HCT116 (cell line): ENCODE measurements around the gene DPH5. TPM values are rescaled to one million over a fixed set of nuclear protein-coding genes. Genes with fewer than 3 reads are reported as not detected.

ENCODE experiments used
- ATAC-seq: fragments of 200-7000 bp; cut with Tn5 transposase; 2 replicates; pipeline ENCODE4 v1.9.1; 2020; ENCODE audit warnings: mild to moderate bottlenecking, moderate library complexity
- BruUV-seq: library from RNA; stranded (reverse); fragments of 400-500 nt; replicated peaks from 2 replicates; lab custom pipeline; 2021; lab: Mats Ljungman, UMichigan
- CTCF ChIA-PET: fragments of 300-600 bp; sonication (Branson Sonifier 250); formaldehyde crosslinking; loops from one replicate; lab custom pipeline; 2021; ENCODE audit warnings: antibody characterized with exemption; lab: Charles Lee
- POLR2A ChIA-PET: fragments of 300-600, 350-600 bp; sonication (Branson Sonifier 250); formaldehyde crosslinking; loops from one replicate; lab custom pipeline; 2021; ENCODE audit warnings: antibody characterized with exemption; lab: Charles Lee
- RAD21 ChIA-PET, 2 experiments: fragments of 300-600 bp; sonication (Branson Sonifier 250); formaldehyde crosslinking; loops; one replicate each; lab custom pipeline; 2023; ENCODE audit warnings: low total read pairs in 2 of 2; ENCODE audit not compliant: uncharacterized antibody in 2 of 2, unreplicated experiment in 2 of 2, low non-redundant PET in 1 of 2; lab: Charles Lee
- DNase-seq: peaks from one replicate; pipeline ENCODE4 v3.0.0-alpha.2; 2010; ENCODE audit warnings: low read depth, low spot score
- H2AFZ ChIP-seq: fragments of 200-600 bp; shearing (Covaris generic), sonication (generic); 2 replicates; pipeline ENCODE4 v1.6.1; 2017; ENCODE audit warnings: low read depth, mixed run types, mixed read lengths, antibody characterized with exemption, low read length; ENCODE audit not compliant: poor library complexity, severe bottlenecking
- H3K27ac ChIP-seq: 2 replicates; pipeline ENCODE4 v1.5.1; 2012; ENCODE audit warnings: low read depth, low read length
- H3K27me3 ChIP-seq: fragments of 200-600 bp; sonication (generic); 2 replicates; pipeline ENCODE4 v1.6.1; 2016; ENCODE audit warnings: mixed run types, low read length, mixed read lengths; ENCODE audit not compliant: insufficient read depth
- H3K36me3 ChIP-seq, 2 experiments: fragments of 200-500 bp in 1 of 2; fragments of 200-600 bp in 1 of 2; sonication (Bioruptor generic) in 1 of 2; sonication (generic) in 1 of 2; 2 replicates each; pipeline versions ENCODE4 v1.5.1 to v1.6.1; 2014 to 2016; ENCODE audit warnings: low read length in 2 of 2, inconsistent platforms in 1 of 2, mixed read lengths in 1 of 2, mixed run types in 1 of 2; ENCODE audit not compliant: insufficient read depth in 2 of 2, control insufficient read depth in 1 of 2
- H3K4me1 ChIP-seq, 2 experiments: fragments of 200-600 bp in 1 of 2; sonication (generic) in 1 of 2; 2 replicates each; pipeline versions ENCODE4 v1.5.1 to v1.6.1; 2012 to 2017; ENCODE audit warnings: low read length in 2 of 2, inconsistent platforms in 1 of 2, mild to moderate bottlenecking in 1 of 2, mixed read lengths in 1 of 2, mixed run types in 1 of 2, moderate library complexity in 1 of 2; ENCODE audit not compliant: insufficient read depth in 2 of 2, control insufficient read depth in 1 of 2
- H3K4me2 ChIP-seq: fragments of 200-600 bp; sonication (generic); 2 replicates; pipeline ENCODE4 v1.6.1; 2017; ENCODE audit warnings: mixed run types, low read length, mixed read lengths
- H3K4me3 ChIP-seq, 2 experiments: fragments of 200-600 bp in 1 of 2; sonication (generic) in 1 of 2; replicated peaks in 1 of 2; 2 replicates each; pipeline ENCODE4 v1.5.1; 2011 to 2016; ENCODE audit warnings: low read length in 2 of 2, control low read depth in 1 of 2, low read depth in 1 of 2, mild to moderate bottlenecking in 1 of 2, mixed read lengths in 1 of 2, mixed run types in 1 of 2
- H3K79me2 ChIP-seq: fragments of 200-600 bp; sonication (generic); 2 replicates; pipeline ENCODE4 v1.6.1; 2017; ENCODE audit warnings: mild to moderate bottlenecking, mixed run types, low read length, moderate library complexity, mixed read lengths; ENCODE audit not compliant: insufficient read depth
- H3K9ac ChIP-seq: fragments of 200-600 bp; sonication (generic); 2 replicates; pipeline ENCODE4 v1.6.1; 2016; ENCODE audit warnings: low read length, mixed read lengths
- H3K9me2 ChIP-seq: fragments of 200-600 bp; sonication (generic), shearing (Covaris generic); 2 replicates; pipeline ENCODE4 v1.6.1; 2017; ENCODE audit warnings: mixed run types, mild to moderate bottlenecking, moderate library complexity; ENCODE audit not compliant: insufficient read depth
- H3K9me3 ChIP-seq, 2 experiments: fragments of 200-500 bp in 1 of 2; fragments of 200-600 bp in 1 of 2; sonication (Bioruptor generic) in 1 of 2; sonication (generic) in 1 of 2; 2 replicates each; pipeline ENCODE4 v1.6.1; 2014 to 2017; ENCODE audit warnings: low read length in 2 of 2, mixed read lengths in 2 of 2, inconsistent platforms in 1 of 2, low read depth in 1 of 2, mild to moderate bottlenecking in 1 of 2, mixed run types in 1 of 2, moderate library complexity in 1 of 2; ENCODE audit not compliant: control insufficient read depth in 1 of 2, insufficient read depth in 1 of 2
- H4K20me1 ChIP-seq: fragments of 200-600 bp; sonication (generic), shearing (Covaris generic); 2 replicates; pipeline ENCODE4 v1.6.1; 2017; ENCODE audit warnings: mixed run types, mild to moderate bottlenecking, moderate library complexity; ENCODE audit not compliant: insufficient read depth
- CBX3 ChIP-seq: IDR thresholded peaks from 2 replicates; pipeline ENCODE4 v1.6.1; 2012; ENCODE audit warnings: low read depth
- EGR1 ChIP-seq: IDR thresholded peaks from 2 replicates; pipeline ENCODE4 v1.6.1; 2012; ENCODE audit warnings: low read depth
- ELF1 ChIP-seq: IDR thresholded peaks from 2 replicates; pipeline ENCODE4 v1.6.1; 2012; ENCODE audit warnings: low read depth, borderline replicate concordance
- EZH2phosphoT487 ChIP-seq: fragments of 200-600 bp; IDR thresholded peaks from 2 replicates; pipeline ENCODE4 v1.6.1; 2018; ENCODE audit warnings: antibody characterized with exemption, borderline replicate concordance
- FOSL1 ChIP-seq: IDR thresholded peaks from 2 replicates; pipeline ENCODE4 v1.6.1; 2012; ENCODE audit warnings: low read depth
- JUND ChIP-seq: IDR thresholded peaks from 2 replicates; pipeline ENCODE4 v1.6.1; 2012
- POLR2AphosphoS5 ChIP-seq: IDR thresholded peaks from 2 replicates; pipeline ENCODE4 v1.6.1; 2011; ENCODE audit warnings: mild to moderate bottlenecking, low read depth, low read length, moderate library complexity
- RAD21 ChIP-seq: IDR thresholded peaks from 2 replicates; pipeline ENCODE4 v1.6.1; 2012; ENCODE audit warnings: low read depth, mild to moderate bottlenecking
- SP1 ChIP-seq: IDR thresholded peaks from 2 replicates; pipeline ENCODE4 v1.6.1; 2012; ENCODE audit warnings: low read depth
- TCF7L2 ChIP-seq: IDR thresholded peaks from 2 replicates; pipeline ENCODE4 v1.7.0; 2011; ENCODE audit warnings: borderline replicate concordance, inconsistent platforms; ENCODE audit not compliant: insufficient read depth, insufficient read length; ENCODE audit errors: extremely low read depth
- YY1 ChIP-seq: IDR thresholded peaks from 2 replicates; pipeline ENCODE4 v1.6.1; 2011; ENCODE audit warnings: low read length, low read depth, moderate library complexity, mild to moderate bottlenecking; ENCODE audit not compliant: insufficient replicate concordance; ENCODE audit errors: extremely low read depth
- ZFX ChIP-seq: fragments of 450-650 bp; IDR thresholded peaks from 2 replicates; pipeline ENCODE4 v1.6.1; 2017
- ZNF274 ChIP-seq: fragments of 200-500 bp; sonication (Bioruptor generic); IDR thresholded peaks from 2 replicates; pipeline ENCODE4 v1.6.1; 2014; ENCODE audit warnings: mild to moderate bottlenecking, low read depth, low read length, inconsistent platforms
- intact Hi-C: fragments of 100-400 bp; cut with micrococcal nuclease; formaldehyde crosslinking; loops from 2 replicates; pipeline ENCODE4 v1.10.0; 2022
- total RNA-seq: library from RNA; stranded (reverse); gene quantifications from one replicate; pipeline ENCODE4 v1.2.1, GENCODE V29; 2021; ENCODE audit not compliant: unreplicated experiment
- TF ChIP-seq, protein P1 (sequence below): IDR thresholded peaks from 2 replicates; pipeline ENCODE4 v1.6.1; 2012; ENCODE audit warnings: low read depth
- TF ChIP-seq, protein P2 (sequence below): IDR thresholded peaks from 2 replicates; pipeline ENCODE4 v1.6.1; 2012

The DPH5 gene
- total RNA-seq, 1 experiment from 2014 or later, result 55.8 TPM

GRCh38 chr1:101040666-101041065, 15.1 kb upstream of the DPH5 start:
- intact Hi-C loops, result no loop called here
- Histone ChIP-seq H3K4me3 (no peak overlapping the region), H3K36me3 (peaks cover 0 to 9% of the 10 kb centered on the region in 2 experiments; a peak in 1 of 4 replicates), H3K4me2 (no peak overlapping the region), H2AFZ (no peak overlapping the region), H3K27ac (no peak overlapping the region), H3K79me2 (peaks cover 21% of the 10 kb centered on the region), H3K9me2 (no peaks in the 10 kb centered on the region), H3K27me3 (no peaks in the 10 kb centered on the region), H4K20me1 (no peaks in the 10 kb centered on the region), H3K4me1 (no peaks in the 10 kb centered on the region; a peak in 1 of 4 replicates), H3K9ac (no peak overlapping the region), H3K9me3 (peaks cover 0 to 4% of the 10 kb centered on the region in 2 experiments; a peak in 3 of 4 replicates)
- TF ChIP-seq, protein P1, sequence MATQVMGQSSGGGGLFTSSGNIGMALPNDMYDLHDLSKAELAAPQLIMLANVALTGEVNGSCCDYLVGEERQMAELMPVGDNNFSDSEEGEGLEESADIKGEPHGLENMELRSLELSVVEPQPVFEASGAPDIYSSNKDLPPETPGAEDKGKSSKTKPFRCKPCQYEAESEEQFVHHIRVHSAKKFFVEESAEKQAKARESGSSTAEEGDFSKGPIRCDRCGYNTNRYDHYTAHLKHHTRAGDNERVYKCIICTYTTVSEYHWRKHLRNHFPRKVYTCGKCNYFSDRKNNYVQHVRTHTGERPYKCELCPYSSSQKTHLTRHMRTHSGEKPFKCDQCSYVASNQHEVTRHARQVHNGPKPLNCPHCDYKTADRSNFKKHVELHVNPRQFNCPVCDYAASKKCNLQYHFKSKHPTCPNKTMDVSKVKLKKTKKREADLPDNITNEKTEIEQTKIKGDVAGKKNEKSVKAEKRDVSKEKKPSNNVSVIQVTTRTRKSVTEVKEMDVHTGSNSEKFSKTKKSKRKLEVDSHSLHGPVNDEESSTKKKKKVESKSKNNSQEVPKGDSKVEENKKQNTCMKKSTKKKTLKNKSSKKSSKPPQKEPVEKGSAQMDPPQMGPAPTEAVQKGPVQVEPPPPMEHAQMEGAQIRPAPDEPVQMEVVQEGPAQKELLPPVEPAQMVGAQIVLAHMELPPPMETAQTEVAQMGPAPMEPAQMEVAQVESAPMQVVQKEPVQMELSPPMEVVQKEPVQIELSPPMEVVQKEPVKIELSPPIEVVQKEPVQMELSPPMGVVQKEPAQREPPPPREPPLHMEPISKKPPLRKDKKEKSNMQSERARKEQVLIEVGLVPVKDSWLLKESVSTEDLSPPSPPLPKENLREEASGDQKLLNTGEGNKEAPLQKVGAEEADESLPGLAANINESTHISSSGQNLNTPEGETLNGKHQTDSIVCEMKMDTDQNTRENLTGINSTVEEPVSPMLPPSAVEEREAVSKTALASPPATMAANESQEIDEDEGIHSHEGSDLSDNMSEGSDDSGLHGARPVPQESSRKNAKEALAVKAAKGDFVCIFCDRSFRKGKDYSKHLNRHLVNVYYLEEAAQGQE, result no peak
- no peak for TF ChIP-seq SP1
- no peak for TF ChIP-seq ZFX
- TF ChIP-seq JUND, result no peak
- TF ChIP-seq TCF7L2, result no peak
- no peak for TF ChIP-seq EZH2phosphoT487
- no peak for TF ChIP-seq EGR1
- RAD21 ChIA-PET, result no interaction called here
- CTCF ChIA-PET, result no interaction called here
- DNase-seq (no peak), ATAC-seq (no peak)
- BruUV-seq, result no TSS peak
- POLR2A ChIA-PET, result no interaction called here

GRCh38 chr1:101039245-101039644, 13.7 kb upstream of the DPH5 start:
- RAD21 ChIA-PET, result no interaction called here
- no TSS peak for BruUV-seq
- intact Hi-C loops, result no loop called here
- no peak for DNase-seq
- no peaks in the 10 kb centered on the region; a peak in 1 of 4 replicates for H3K4me1 ChIP-seq
- POLR2A ChIA-PET, result no interaction called here
- no peak overlapping the region for H2AFZ ChIP-seq
- H3K4me2 ChIP-seq, result no peak overlapping the region
- no peaks in the 10 kb centered on the region for H3K27me3 ChIP-seq
- H4K20me1 ChIP-seq, result no peaks in the 10 kb centered on the region
- H3K9me3 ChIP-seq, result peaks cover 0 to 4% of the 10 kb centered on the region in 2 experiments; a peak in 3 of 4 replicates
- CTCF ChIA-PET, result no interaction called here
- H3K27ac ChIP-seq, result no peak overlapping the region
- peaks cover 31% of the 10 kb centered on the region for H3K79me2 ChIP-seq
- no peak overlapping the region for H3K9ac ChIP-seq
- no peaks in the 10 kb centered on the region for H3K9me2 ChIP-seq
- ATAC-seq, result no peak
- H3K36me3 ChIP-seq, result peaks cover 0 to 9% of the 10 kb centered on the region in 2 experiments; a peak in 1 of 4 replicates
- no peak overlapping the region for H3K4me3 ChIP-seq
- TF ChIP-seq EGR1, result no peak
- no peak for TF ChIP-seq CBX3
- TF ChIP-seq POLR2AphosphoS5, result no peak
- TF ChIP-seq ELF1, result no peak
- TF ChIP-seq JUND, result no peak
- no peak for TF ChIP-seq FOSL1
- no peak for TF ChIP-seq YY1
- TF ChIP-seq, protein P2, sequence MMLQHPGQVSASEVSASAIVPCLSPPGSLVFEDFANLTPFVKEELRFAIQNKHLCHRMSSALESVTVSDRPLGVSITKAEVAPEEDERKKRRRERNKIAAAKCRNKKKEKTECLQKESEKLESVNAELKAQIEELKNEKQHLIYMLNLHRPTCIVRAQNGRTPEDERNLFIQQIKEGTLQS, result no peak
- no peak for TF ChIP-seq RAD21
- TF ChIP-seq ZNF274, result no peak
